Sigmoid colon (tissue), 4 donors: Measurements from ENCODE around the gene NUDT2.

Source experiments
- CTCF ChIP-seq, 4 experiments: fragments of 450-650 bp in 3 of 4; fragments of 200-600 bp in 1 of 4; IDR thresholded peaks; one replicate each; pipeline ENCODE4 v1.5.1; 2016 to 2019; ENCODE audit warnings: antibody characterized with exemption in 4 of 4, mild to moderate bottlenecking in 3 of 4, moderate library complexity in 2 of 4
- EP300 ChIP-seq, 4 donors: sonication (generic); formaldehyde crosslinking; IDR thresholded peaks; one replicate each; pipeline ENCODE4 v1.6.1; 2017; ENCODE audit warnings: antibody characterized with exemption in 4 of 4
- POLR2A ChIP-seq, 2 donors: fragments of 450-650 bp; IDR thresholded peaks; one replicate each; pipeline ENCODE4 v1.6.1; 2016; ENCODE audit warnings: antibody characterized with exemption in 2 of 2, mild to moderate bottlenecking in 2 of 2, moderate library complexity in 2 of 2
- POLR2AphosphoS5 ChIP-seq, 4 donors: sonication (generic); formaldehyde crosslinking; IDR thresholded peaks; one replicate each; pipeline ENCODE4 v1.6.1; 2017; ENCODE audit warnings: antibody characterized with exemption in 4 of 4

GRCh38 chr9:34392511-34392910 is 63.1 kb downstream of the NUDT2 start:
- no peak for TF ChIP-seq CTCF (IDR thresholded peaks at IDR 0.05)
- TF ChIP-seq POLR2A (IDR thresholded peaks at IDR 0.05) = no peak
- TF ChIP-seq POLR2AphosphoS5 (IDR thresholded peaks at IDR 0.05) = no peak
- no peak for TF ChIP-seq EP300 (IDR thresholded peaks at IDR 0.05)
